ENCODE measurements around the gene OXER1. TPM values are rescaled to one million over a fixed set of nuclear protein-coding genes. Genes with fewer than 3 reads are reported as not detected.

OXER1 gene
- total RNA-seq, 1 donor from 2014 or later = 0.68 TPM

Other genes starting within 250 kb of the OXER1 start
- 26.2 and 29.2 TPM in 2 replicates for gene MTA3, start 195.5 kb downstream of the OXER1 start, total RNA-seq
- gene HAAO, start 28.4 kb upstream of the OXER1 start, total RNA-seq = 2.2 and 2.4 TPM in 2 replicates

All from T-helper 2 cell treated with Interferon-gamma antibody and Interleukin-4, amounts not matched to agents 100 ng/mL and 5 ng/mL, for 36 hours (primary cell).